Type B pancreatic cell (in vitro differentiated cells): ENCODE data around the gene RUNX2. TPM values are rescaled to one million over a fixed set of nuclear protein-coding genes. Genes with fewer than 3 reads are reported as not detected.

Experiments used
- DNase-seq: peaks from one replicate; pipeline ENCODE4 v3.0.0; 2021; ENCODE audit warnings: mixed read lengths; ENCODE audit not compliant: unreplicated experiment; ENCODE audit errors: extremely low spot score
- H3K27ac Mint-ChIP-seq: 2 replicates; pipeline ENCODE4 v1.8.0; 2021; ENCODE audit warnings: mild to moderate bottlenecking, mixed read lengths
- H3K27me3 Mint-ChIP-seq: 2 replicates; pipeline ENCODE4 v1.8.0; 2021; ENCODE audit warnings: mixed read lengths
- H3K36me3 Mint-ChIP-seq: 2 replicates; pipeline ENCODE4 v1.8.0; 2021; ENCODE audit warnings: mixed read lengths
- H3K4me1 Mint-ChIP-seq: one replicate; pipeline ENCODE4 v1.8.0; 2021; ENCODE audit warnings: mixed read lengths; ENCODE audit not compliant: unreplicated experiment
- H3K4me3 Mint-ChIP-seq: 2 replicates; pipeline ENCODE4 v1.8.0; 2021; ENCODE audit warnings: mild to moderate bottlenecking, mixed read lengths
- H3K9me3 Mint-ChIP-seq: 2 replicates; pipeline ENCODE4 v1.8.0; 2021; ENCODE audit warnings: mixed read lengths
- CTCF ChIP-seq: fragments of 200-600 bp; sonication (generic); conservative IDR thresholded peaks from 2 replicates; pipeline ENCODE4 v1.5.0; 2021; ENCODE audit warnings: antibody characterized with exemption, mild to moderate bottlenecking
- total RNA-seq: library from RNA; stranded (reverse); gene quantifications from 2 replicates; pipeline ENCODE4 v1.2.1, GENCODE V29; 2021; ENCODE audit warnings: low replicate concordance

RUNX2 gene
- total RNA-seq, 1 donor from 2014 or later: 6.0 TPM

GRCh38 chr6:45712076-45712475 is 383.9 kb downstream of the RUNX2 start:
- Mint-ChIP-seq H3K27me3 (peaks cover 7% of the 10 kb centered on the region), H3K36me3 (no peaks in the 10 kb centered on the region), H3K4me3 (no peak overlapping the region), H3K4me1 (peaks cover 17% of the 10 kb centered on the region), H3K27ac (no peak overlapping the region), H3K9me3 (no peaks in the 10 kb centered on the region)
- peak; percentile 6 for DNase-seq
- TF ChIP-seq CTCF: no peak

- no peaks in the 10 kb centered on the region for H3K36me3 Mint-ChIP-seq
- no peak for DNase-seq
- H3K9me3 Mint-ChIP-seq: no peaks in the 10 kb centered on the region
- no peak for TF ChIP-seq CTCF
- no peak overlapping the region for H3K4me3 Mint-ChIP-seq
- peaks cover 13% of the 10 kb centered on the region for H3K27me3 Mint-ChIP-seq
- H3K4me1 Mint-ChIP-seq: peaks cover 17% of the 10 kb centered on the region
- no peak overlapping the region for H3K27ac Mint-ChIP-seq
These were observed 384.7 kb downstream of the RUNX2 start for GRCh38 chr6:45712786-45713185.

Other genes with a start within 250 kb of the RUNX2 start
- 8.6 and 18.4 TPM in 2 replicates for gene SUPT3H, start 49.6 kb downstream of the RUNX2 start, total RNA-seq